Type B pancreatic cell (in vitro differentiated cells): Measurements from ENCODE around the gene CRY2. TPM values are rescaled to one million over a fixed set of nuclear protein-coding genes. Genes with fewer than 3 reads are reported as not detected.

Source experiments
- DNase-seq: peaks from one replicate; pipeline ENCODE4 v3.0.0; 2021; ENCODE audit warnings: mixed read lengths; ENCODE audit not compliant: unreplicated experiment; ENCODE audit errors: extremely low spot score
- H3K27ac Mint-ChIP-seq: 2 replicates; pipeline ENCODE4 v1.8.0; 2021; ENCODE audit warnings: mild to moderate bottlenecking, mixed read lengths
- H3K27me3 Mint-ChIP-seq: 2 replicates; pipeline ENCODE4 v1.8.0; 2021; ENCODE audit warnings: mixed read lengths
- H3K36me3 Mint-ChIP-seq: 2 replicates; pipeline ENCODE4 v1.8.0; 2021; ENCODE audit warnings: mixed read lengths
- H3K4me1 Mint-ChIP-seq: one replicate; pipeline ENCODE4 v1.8.0; 2021; ENCODE audit warnings: mixed read lengths; ENCODE audit not compliant: unreplicated experiment
- H3K4me3 Mint-ChIP-seq: 2 replicates; pipeline ENCODE4 v1.8.0; 2021; ENCODE audit warnings: mild to moderate bottlenecking, mixed read lengths
- H3K9me3 Mint-ChIP-seq: 2 replicates; pipeline ENCODE4 v1.8.0; 2021; ENCODE audit warnings: mixed read lengths
- total RNA-seq: library from RNA; stranded (reverse); gene quantifications from 2 replicates; pipeline ENCODE4 v1.2.1, GENCODE V29; 2021; ENCODE audit warnings: low replicate concordance
- TF ChIP-seq, protein P1 (sequence below): fragments of 200-600 bp; sonication (generic); conservative IDR thresholded peaks from 2 replicates; pipeline ENCODE4 v1.5.0; 2021; ENCODE audit warnings: antibody characterized with exemption, mild to moderate bottlenecking

The CRY2 gene
- total RNA-seq, 1 donor from 2014 or later, result 27.7 TPM

- Mint-ChIP-seq H3K27me3 (peaks cover 6% of the 10 kb centered on the region), H3K9me3 (no peaks in the 10 kb centered on the region), H3K4me1 (peaks cover under 1% of the 10 kb centered on the region), H3K36me3 (peaks cover 14% of the 10 kb centered on the region), H3K27ac (no peak overlapping the region), H3K4me3 (no peak overlapping the region)
- DNase-seq, result no peak
- TF ChIP-seq, protein P1, sequence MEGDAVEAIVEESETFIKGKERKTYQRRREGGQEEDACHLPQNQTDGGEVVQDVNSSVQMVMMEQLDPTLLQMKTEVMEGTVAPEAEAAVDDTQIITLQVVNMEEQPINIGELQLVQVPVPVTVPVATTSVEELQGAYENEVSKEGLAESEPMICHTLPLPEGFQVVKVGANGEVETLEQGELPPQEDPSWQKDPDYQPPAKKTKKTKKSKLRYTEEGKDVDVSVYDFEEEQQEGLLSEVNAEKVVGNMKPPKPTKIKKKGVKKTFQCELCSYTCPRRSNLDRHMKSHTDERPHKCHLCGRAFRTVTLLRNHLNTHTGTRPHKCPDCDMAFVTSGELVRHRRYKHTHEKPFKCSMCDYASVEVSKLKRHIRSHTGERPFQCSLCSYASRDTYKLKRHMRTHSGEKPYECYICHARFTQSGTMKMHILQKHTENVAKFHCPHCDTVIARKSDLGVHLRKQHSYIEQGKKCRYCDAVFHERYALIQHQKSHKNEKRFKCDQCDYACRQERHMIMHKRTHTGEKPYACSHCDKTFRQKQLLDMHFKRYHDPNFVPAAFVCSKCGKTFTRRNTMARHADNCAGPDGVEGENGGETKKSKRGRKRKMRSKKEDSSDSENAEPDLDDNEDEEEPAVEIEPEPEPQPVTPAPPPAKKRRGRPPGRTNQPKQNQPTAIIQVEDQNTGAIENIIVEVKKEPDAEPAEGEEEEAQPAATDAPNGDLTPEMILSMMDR, result no peak
These were observed 32.8 kb downstream of the CRY2 start for GRCh38 chr11:45879803-45880686.

DNA sequence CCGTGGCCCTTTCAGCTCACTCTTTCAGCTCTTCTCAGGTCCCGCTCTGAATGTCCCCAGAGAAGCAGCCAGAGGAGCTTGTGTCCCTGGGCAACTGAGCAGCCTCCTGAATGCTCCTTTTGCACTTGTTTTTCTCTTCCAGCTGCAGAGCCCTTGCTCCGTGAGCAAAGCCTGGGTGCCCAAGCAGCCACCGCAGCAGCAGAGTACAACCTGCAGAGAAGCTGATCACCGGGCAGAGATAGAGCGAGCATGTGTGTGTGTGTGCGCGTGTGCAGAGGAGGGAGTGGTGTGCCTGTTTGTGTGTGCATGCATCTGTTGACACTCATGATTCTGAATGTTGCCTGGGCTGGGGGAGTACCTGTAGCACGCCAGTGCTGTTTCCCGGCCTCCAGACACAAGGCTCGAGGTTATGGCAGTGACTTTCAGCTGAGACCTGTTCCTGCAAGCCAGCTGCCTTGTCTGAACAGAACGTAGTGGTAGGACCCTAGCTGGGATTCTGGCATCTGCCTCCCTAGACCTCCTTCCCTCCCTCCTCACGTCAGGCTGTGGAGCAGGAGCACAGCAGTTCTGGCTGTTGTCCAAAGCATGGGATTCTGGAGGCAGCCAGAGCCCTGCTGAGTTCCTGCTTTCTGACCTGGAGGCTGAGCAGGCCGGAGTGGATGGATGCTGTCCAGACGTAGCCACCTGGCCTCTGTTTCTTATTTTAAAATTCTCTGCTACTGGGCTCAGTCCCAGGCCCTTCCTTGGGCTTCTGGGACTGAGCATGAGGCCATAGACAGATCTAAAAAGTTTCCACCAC lies 33.7 kb downstream of the CRY2 start:
- no peak overlapping the region for H3K27ac Mint-ChIP-seq
- no peak for DNase-seq
- peaks cover 9% of the 10 kb centered on the region for H3K36me3 Mint-ChIP-seq
- no peak overlapping the region for H3K4me3 Mint-ChIP-seq
- TF ChIP-seq, protein P1, result no peak
- H3K4me1 Mint-ChIP-seq, result peaks cover 3% of the 10 kb centered on the region
- H3K9me3 Mint-ChIP-seq, result no peaks in the 10 kb centered on the region
- peaks cover 8% of the 10 kb centered on the region for H3K27me3 Mint-ChIP-seq

GRCh38 chr11:45881708-45882368 lies 34.6 kb downstream of the CRY2 start:
- H3K27ac Mint-ChIP-seq, result no peak overlapping the region
- peaks cover 3% of the 10 kb centered on the region for H3K4me1 Mint-ChIP-seq
- TF ChIP-seq, protein P1, result no peak
- no peak overlapping the region for H3K4me3 Mint-ChIP-seq
- peaks cover 9% of the 10 kb centered on the region for H3K36me3 Mint-ChIP-seq
- DNase-seq, result no peak
- peaks cover 8% of the 10 kb centered on the region for H3K27me3 Mint-ChIP-seq
- no peaks in the 10 kb centered on the region for H3K9me3 Mint-ChIP-seq

GRCh38 chr11:45884596-45885185 lies 37.4 kb downstream of the CRY2 start:
- TF ChIP-seq, protein P1, result no peak
- Mint-ChIP-seq H3K9me3 (no peaks in the 10 kb centered on the region), H3K4me1 (peaks cover 3% of the 10 kb centered on the region), H3K27me3 (peaks cover 14% of the 10 kb centered on the region), H3K36me3 (peaks cover 9% of the 10 kb centered on the region), H3K4me3 (peak overlapping the region; percentile 83), H3K27ac (no peak overlapping the region)
- no peak for DNase-seq

- no peak for DNase-seq
- no peaks in the 10 kb centered on the region for H3K9me3 Mint-ChIP-seq
- H3K27ac Mint-ChIP-seq, result no peak within 1 kb of the TSS
- TF ChIP-seq, protein P1, result no peak
- peaks cover 8% of the 10 kb centered on the region for H3K36me3 Mint-ChIP-seq
- peaks cover 3% of the 10 kb centered on the region for H3K4me1 Mint-ChIP-seq
- peak within 1 kb of the TSS; percentile 83 for H3K4me3 Mint-ChIP-seq
- peaks cover 14% of the 10 kb centered on the region for H3K27me3 Mint-ChIP-seq
These were observed 38.1 kb downstream of the CRY2 start, which contains the start of gene MAPK8IP1 for GRCh38 chr11:45885274-45885920. MAPK8IP1 (plus strand) TSS chr11:45885651; CDS start chr11:45885821, 170 bp downstream.
